HepG2 (cell line): Measurements from ENCODE around the gene AKIP1. TPM values are rescaled to one million over a fixed set of nuclear protein-coding genes. Genes with fewer than 3 reads are reported as not detected.

Source experiments
- ELF4 ChIP-seq: sonication (generic); formaldehyde crosslinking; IDR thresholded peaks from 2 replicates; pipeline ENCODE4 v1.5.0; 2020; ENCODE audit warnings: missing genetic modification reagents, mild to moderate bottlenecking, moderate library complexity, borderline replicate concordance
- FIP1L1 ChIP-seq: fragments of 200-400 bp; formaldehyde crosslinking; IDR thresholded peaks from 2 replicates; pipeline ENCODE4 v1.6.1; 2018; ENCODE audit warnings: low read depth, mild to moderate bottlenecking, low read length, moderate library complexity, borderline replicate concordance; ENCODE audit not compliant: insufficient read depth
- HIVEP1 ChIP-seq: sonication (generic); formaldehyde crosslinking; IDR thresholded peaks from 2 replicates; pipeline ENCODE4 v1.4.0; 2020; ENCODE audit warnings: mild to moderate bottlenecking, missing genetic modification reagents
- KDM4B ChIP-seq: sonication (generic); formaldehyde crosslinking; IDR thresholded peaks from 2 replicates; pipeline ENCODE4 v1.4.0; 2020; ENCODE audit warnings: missing genetic modification reagents
- KLF12 ChIP-seq: sonication (generic); formaldehyde crosslinking; IDR thresholded peaks from 2 replicates; pipeline ENCODE4 v1.4.0; 2020; ENCODE audit warnings: missing genetic modification reagents, borderline replicate concordance
- SRSF9 ChIP-seq: fragments of 200-400 bp; formaldehyde crosslinking; IDR thresholded peaks from 2 replicates; pipeline ENCODE4 v1.6.1; 2018; ENCODE audit warnings: borderline replicate concordance, mild to moderate bottlenecking, low read depth, low read length; ENCODE audit not compliant: insufficient read depth, poor library complexity, severe bottlenecking
- U2AF1 ChIP-seq: fragments of 200-400 bp; formaldehyde crosslinking; optimal IDR thresholded peaks from 2 replicates; pipeline ENCODE3; 2017; ENCODE audit warnings: mild to moderate bottlenecking, low read depth, low read length
- YEATS4 ChIP-seq: sonication (generic); formaldehyde crosslinking; IDR thresholded peaks from 2 replicates; pipeline ENCODE4 v1.4.0; 2020; ENCODE audit warnings: missing genetic modification reagents, borderline replicate concordance
- ZBTB49 ChIP-seq: sonication (generic); formaldehyde crosslinking; IDR thresholded peaks from 2 replicates; pipeline ENCODE4 v1.4.0; 2020; ENCODE audit warnings: missing genetic modification reagents, borderline replicate concordance
- ZC3H4 ChIP-seq: sonication (generic); formaldehyde crosslinking; IDR thresholded peaks from 2 replicates; pipeline ENCODE4 v1.4.0; 2020; ENCODE audit warnings: missing genetic modification reagents, borderline replicate concordance
- ZNF138 ChIP-seq: sonication (generic); formaldehyde crosslinking; IDR thresholded peaks from 2 replicates; pipeline ENCODE4 v1.5.0; 2020; ENCODE audit warnings: mild to moderate bottlenecking, low read depth, missing genetic modification reagents
- ZNF180 ChIP-seq: sonication (generic); formaldehyde crosslinking; IDR thresholded peaks from 2 replicates; pipeline ENCODE4 v1.4.0; 2020; ENCODE audit warnings: low read depth, missing genetic modification reagents, borderline replicate concordance
- ZNF646 ChIP-seq: sonication (generic); formaldehyde crosslinking; IDR thresholded peaks from 2 replicates; pipeline ENCODE4 v1.9.0; 2021; ENCODE audit warnings: mild to moderate bottlenecking, missing genetic modification reagents
- ZNF784 ChIP-seq: sonication (generic); formaldehyde crosslinking; IDR thresholded peaks from 2 replicates; pipeline ENCODE4 v1.5.1; 2020; ENCODE audit warnings: missing genetic modification reagents, mild to moderate bottlenecking, borderline replicate concordance
- ZNF839 ChIP-seq: sonication (generic); formaldehyde crosslinking; IDR thresholded peaks from 2 replicates; pipeline ENCODE4 v1.4.0; 2020; ENCODE audit warnings: missing genetic modification reagents, mild to moderate bottlenecking, borderline replicate concordance
- polyA plus RNA-seq, 8 experiments: library from polyadenylated mRNA; depleted of rRNA in 3 of 8; stranded (reverse) in 7 of 8; unstranded in 1 of 8; fragments of >200 nt; fragmentation: Illumina TruSeq in 4 of 8; extraction: Trizol in 4 of 8; gene quantifications; 2 replicates each; pipeline versions ENCODE4 v1.2.1 to v1.2.3, GENCODE V29; 2011 to 2016; ENCODE audit warnings: low read depth in 4 of 8, missing spikeins in 1 of 8, mixed read lengths in 1 of 8; ENCODE audit not compliant: insufficient read depth in 1 of 8
- total RNA-seq, 5 experiments: library from RNA; depleted of rRNA; stranded (reverse); fragments of >200 nt; fragmentation: Illumina TruSeq; extraction: Trizol; gene quantifications; 2 replicates each; pipeline ENCODE4 v1.2.3, GENCODE V29; 2016; ENCODE audit warnings: low read depth in 1 of 5

Gene AKIP1
- total and polyA plus RNA-seq, 2 of the 13 experiments (the other 11 are each of a cell fraction or from before 2014, with no cell fraction given) = 10.0 to 20.3 TPM

- TF ChIP-seq U2AF1 (no peak), ZNF138 (CRISPR knock-in tag) (no peak), ELF4 (no peak), ZNF784 (0 out of 2 replicates have a peak, but pooled peaks have one; percentile 42), ZNF646 (peak; percentile 79), ZNF180 (CRISPR knock-in tag) (no peak), FIP1L1 (no peak), KLF12 (0 out of 2 replicates have a peak, but pooled peaks have one; percentile 29), ZNF839 (CRISPR knock-in tag) (no peak), YEATS4 (peak; percentile 22; the same call in 1 of the 2 replicates), ZC3H4 (CRISPR knock-in tag) (no peak), HIVEP1 (CRISPR knock-in tag) (no peak), KDM4B (CRISPR knock-in tag) (no peak), ZBTB49 (CRISPR knock-in tag) (no peak), SRSF9 (no peak)
These were observed 40.4 kb upstream of the AKIP1 start (continued) for GRCh38 chr11:8870411-8871170.
